GM12878 (cell line): ENCODE measurements around the gene AADACL2. TPM values are rescaled to one million over a fixed set of nuclear protein-coding genes. Genes with fewer than 3 reads are reported as not detected.

ENCODE experiments used
- ATAC-seq: fragments of 200-7000 bp; cut with Tn5 transposase; 3 replicates; pipeline ENCODE4 v1.9.1; 2020; ENCODE audit warnings: mild to moderate bottlenecking, moderate library complexity
- BruUV-seq: library from RNA; stranded (reverse); fragments of 400-500 nt; replicated peaks from 2 replicates; lab custom pipeline; 2021; lab: Mats Ljungman, UMichigan
- CTCF ChIA-PET: fragments of 300-600 bp; sonication (Branson Sonifier 250); formaldehyde crosslinking; extraction: SDS; loops from one replicate; lab custom pipeline; 2021; ENCODE audit warnings: inconsistent platforms; lab: Yijun Ruan, JAX
- POLR2A ChIA-PET: fragments of 350-600 bp; formaldehyde crosslinking; extraction: SDS; loops from one replicate; lab custom pipeline; 2021; ENCODE audit warnings: inconsistent platforms; lab: Charles Lee
- RAD21 ChIA-PET: fragments of 300-600 bp; sonication (Branson Sonifier 250); formaldehyde crosslinking; loops from one replicate; lab custom pipeline; 2023; ENCODE audit warnings: antibody characterized with exemption; ENCODE audit not compliant: unreplicated experiment; lab: Charles Lee
- SMC1A ChIA-PET: fragments of 300-600 bp; sonication (Branson Sonifier 250); formaldehyde crosslinking; loops from one replicate; lab custom pipeline; 2023; ENCODE audit not compliant: unreplicated experiment, uncharacterized antibody; lab: Charles Lee
- DNase-seq: peaks from one replicate; pipeline ENCODE4 v3.0.0-alpha.2; 2011; ENCODE audit warnings: low read depth, low spot score
- FAIRE-seq: peaks from 3 replicates; lab custom pipeline; 2011; peaks lifted over from hg19 to GRCh38; lab: Jason Lieb, UNC
- H2AFZ ChIP-seq: 2 replicates; pipeline ENCODE4 v1.6.0; 2011; ENCODE audit warnings: low read depth, low read length, control low read depth; ENCODE audit not compliant: control insufficient read depth
- H3K27ac ChIP-seq: 2 replicates; pipeline ENCODE4 v1.5.1; 2011; ENCODE audit warnings: control low read depth; ENCODE audit not compliant: control insufficient read depth, insufficient read depth
- H3K27me3 ChIP-seq, 2 experiments: replicated peaks in 1 of 2; 2 replicates each; pipeline versions ENCODE4 v1.6.0 to v1.6.1; 2011; ENCODE audit warnings: low read length in 1 of 2; ENCODE audit not compliant: control insufficient read depth in 2 of 2, insufficient read depth in 2 of 2
- H3K36me3 ChIP-seq, 2 experiments: 2 replicates each; pipeline ENCODE4 v1.5.1; 2011; ENCODE audit warnings: low read length in 1 of 2; ENCODE audit not compliant: control insufficient read depth in 2 of 2, insufficient read depth in 2 of 2
- H3K4me1 ChIP-seq: 2 replicates; pipeline ENCODE4 v1.6.1; 2011; ENCODE audit warnings: mild to moderate bottlenecking, low read length, moderate library complexity, mixed read lengths; ENCODE audit not compliant: control insufficient read depth, insufficient read depth
- H3K4me2 ChIP-seq: 2 replicates; pipeline ENCODE4 v1.6.0; 2011; ENCODE audit warnings: control low read depth; ENCODE audit not compliant: control insufficient read depth, insufficient read depth
- H3K4me3 ChIP-seq: fragments of 200-600 bp; sonication (generic); 2 replicates; pipeline ENCODE4 v1.5.1; 2016
- H3K79me2 ChIP-seq: 2 replicates; pipeline ENCODE4 v1.6.0; 2011; ENCODE audit warnings: low read length; ENCODE audit not compliant: control insufficient read depth, insufficient read depth
- H3K9ac ChIP-seq: 2 replicates; pipeline ENCODE4 v1.8.0; 2011; ENCODE audit warnings: low read length, control low read depth, mixed read lengths; ENCODE audit not compliant: control insufficient read depth, insufficient read depth
- H3K9me3 ChIP-seq: replicated peaks from 3 replicates; pipeline ENCODE4 v1.5.1; 2011; ENCODE audit warnings: mild to moderate bottlenecking, low read length; ENCODE audit not compliant: control insufficient read depth, insufficient read depth
- H4K20me1 ChIP-seq: 2 replicates; pipeline ENCODE4 v1.6.0; 2011; ENCODE audit not compliant: control insufficient read depth, insufficient read depth
- BACH1 ChIP-seq: fragments of 450-650 bp; IDR thresholded peaks from 2 replicates; pipeline ENCODE4 v1.6.1; 2017; ENCODE audit warnings: mild to moderate bottlenecking, borderline replicate concordance
- E4F1 ChIP-seq: fragments of 450-650 bp; IDR thresholded peaks from 2 replicates; pipeline ENCODE4 v1.6.1; 2018; ENCODE audit warnings: borderline replicate concordance, mild to moderate bottlenecking; ENCODE audit not compliant: partially characterized antibody
- IKZF1 ChIP-seq: fragments of 450-650 bp; conservative IDR thresholded peaks from 2 replicates; pipeline ENCODE4 v1.6.1; 2017; ENCODE audit warnings: antibody characterized with exemption, mild to moderate bottlenecking
- IRF4 ChIP-seq: IDR thresholded peaks from 2 replicates; pipeline ENCODE4 v1.6.1; 2011; ENCODE audit warnings: low read depth, low read length
- MEF2B ChIP-seq: fragments of 450-650 bp; IDR thresholded peaks from 2 replicates; pipeline ENCODE4 v1.6.1; 2018; ENCODE audit warnings: mild to moderate bottlenecking, moderate library complexity; ENCODE audit not compliant: partially characterized antibody, poor library complexity, severe bottlenecking
- MTA2 ChIP-seq: fragments of 450-650 bp; IDR thresholded peaks from 2 replicates; pipeline ENCODE4 v1.6.1; 2016; ENCODE audit warnings: low read depth, mild to moderate bottlenecking, moderate library complexity
- PAX5 ChIP-seq: IDR thresholded peaks from 2 replicates; pipeline ENCODE4 v1.6.1; 2011; ENCODE audit warnings: low read depth, low read length, borderline replicate concordance
- RBBP5 ChIP-seq: fragments of 200-600 bp; sonication (generic); conservative IDR thresholded peaks from 2 replicates; pipeline ENCODE4 v1.6.1; 2016
- RELA ChIP-seq: fragments of 450-650 bp; IDR thresholded peaks from 2 replicates; pipeline ENCODE4 v1.8.0; 2014; ENCODE audit warnings: borderline replicate concordance; ENCODE audit not compliant: partially characterized antibody
- SRF ChIP-seq, 2 experiments: IDR thresholded peaks; 2 replicates each; pipeline ENCODE4 v1.6.1; 2011; ENCODE audit warnings: low read depth in 2 of 2, low read length in 2 of 2, mild to moderate bottlenecking in 1 of 2, moderate library complexity in 1 of 2
- WGBS: methylation state at CpG from one replicate; pipeline ENCODE4 v1.1.6; 2016; ENCODE audit warnings: low lambda C conversion rate; ENCODE audit not compliant: insufficient replicate concordance, insufficient coverage; ENCODE audit errors: missing lambda C conversion rate; 5-methylcytosine and 5-hydroxymethylcytosine counted together
- in situ Hi-C: fragments of 300-500 bp; cut with MboI; formaldehyde crosslinking; loops from 9 replicates; pipeline ENCODE4 v1.14.3; 2018; ENCODE audit warnings: mixed read lengths
- intact Hi-C: fragments of 100-400 bp; cut with micrococcal nuclease; formaldehyde crosslinking; loops from one replicate; pipeline ENCODE4 v1.14.2; 2022; ENCODE audit not compliant: unreplicated experiment
- polyA plus RNA-seq, 11 experiments: library from polyadenylated mRNA; depleted of rRNA in 4 of 11; unstranded in 6 of 11; stranded (reverse) in 5 of 11; fragments of >200 nt; fragmentation: Nextera tagmentation in 4 of 11; fragmentation: Illumina TruSeq in 1 of 11; extraction: Ambion mirVana in 4 of 11; extraction: Trizol in 1 of 11; gene quantifications; 1 replicate in 1 of 11; 2 replicates in 10 of 11; pipeline versions ENCODE4 v1.2.1 to v1.2.3, GENCODE V29; 2011 to 2016; ENCODE audit warnings: inconsistent platforms in 2 of 11, missing spikeins in 2 of 11, low read depth in 1 of 11
- total RNA-seq, 4 experiments: library from RNA; depleted of rRNA in 3 of 4; stranded (reverse); fragments of >200 nt in 3 of 4; fragmentation: Illumina TruSeq in 1 of 4; extraction: Trizol in 1 of 4; gene quantifications; 2 replicates each; pipeline versions ENCODE4 v1.2.1 to v1.2.3, GENCODE V29; 2013 to 2021

Gene AADACL2
- total and polyA plus RNA-seq, 10 of the 15 experiments (the other 5 are each of a cell fraction or from before 2014, with no cell fraction given) = not detected

GRCh38 chr3:151775314-151776258 lies 41.9 kb downstream of the AADACL2 start:
- intact Hi-C loops (no loop called here), in situ Hi-C loops (no loop called here)
- CTCF ChIA-PET = interaction anchor here (0.5 to 0.6 kb wide), 3 partner anchors 100 to 627 kb away, joined by 3 read pairs; no protein-coding TSS in a partner anchor
- Histone ChIP-seq H3K4me1 (no peaks in the 10 kb centered on the region), H3K4me2 (no peak overlapping the region), H2AFZ (no peak overlapping the region), H3K27ac (no peak overlapping the region), H3K36me3 (no peaks in the 10 kb centered on the region), H3K27me3 (no peaks in the 10 kb centered on the region), H3K4me3 (no peak overlapping the region), H4K20me1 (no peaks in the 10 kb centered on the region), H3K9me3 (no peaks in the 10 kb centered on the region), H3K79me2 (no peaks in the 10 kb centered on the region), H3K9ac (no peak overlapping the region)
- POLR2A ChIA-PET = no interaction called here
- BruUV-seq = no TSS peak
- 37% methylated on average over 4 of the region's 4 CpGs for WGBS
- ATAC-seq (no peak), FAIRE-seq (no peak), DNase-seq (no peak)
- SMC1A ChIA-PET = no interaction called here
- TF ChIP-seq IKZF1 (no peak), BACH1 (no peak), MEF2B (no peak)
- RAD21 ChIA-PET = no interaction called here

- no peaks in the 10 kb centered on the region for H3K4me1 ChIP-seq
- no peak for DNase-seq
- no peak overlapping the region for H3K4me2 ChIP-seq
- ATAC-seq = no peak
- ChIA-PET CTCF (no interaction called here), SMC1A (no interaction called here), POLR2A (no interaction called here), RAD21 (no interaction called here)
- in situ Hi-C loops (no loop called here), intact Hi-C loops (no loop called here)
- H3K4me3 ChIP-seq = no peak overlapping the region
- H4K20me1 ChIP-seq = no peaks in the 10 kb centered on the region
- H3K79me2 ChIP-seq = no peaks in the 10 kb centered on the region
- BruUV-seq = no TSS peak
- H3K27ac ChIP-seq = no peak overlapping the region
- no peaks in the 10 kb centered on the region for H3K36me3 ChIP-seq
- no peak overlapping the region for H2AFZ ChIP-seq
- H3K9ac ChIP-seq = no peak overlapping the region
- WGBS = 0% methylated on average over 1 of the region's 1 CpG
- H3K9me3 ChIP-seq = no peaks in the 10 kb centered on the region
- H3K27me3 ChIP-seq = no peaks in the 10 kb centered on the region
- FAIRE-seq = no peak
- TF ChIP-seq MTA2 (no peak), IRF4 (no peak), E4F1 (no peak), RELA (no peak), PAX5 (no peak), IKZF1 (no peak), RBBP5 (no peak), SRF (IDR thresholded peaks at IDR 0.05; ENCODE audit: low read depth in 2 of 2, low read length in 2 of 2) (no peak)
Observed at GRCh38 chr3:151776259-151776740, 42.6 kb downstream of the AADACL2 start.
